ENCODE measurements around the gene CXCR6.

The CXCR6 gene

GRCh38 chr3:45949432-45949831 is 6.2 kb downstream of the CXCR6 start:
- no peak for DNase-seq

- no peak for DNase-seq
Observed at GRCh38 chr3:45950131-45950530, 6.9 kb downstream of the CXCR6 start.

DNA sequence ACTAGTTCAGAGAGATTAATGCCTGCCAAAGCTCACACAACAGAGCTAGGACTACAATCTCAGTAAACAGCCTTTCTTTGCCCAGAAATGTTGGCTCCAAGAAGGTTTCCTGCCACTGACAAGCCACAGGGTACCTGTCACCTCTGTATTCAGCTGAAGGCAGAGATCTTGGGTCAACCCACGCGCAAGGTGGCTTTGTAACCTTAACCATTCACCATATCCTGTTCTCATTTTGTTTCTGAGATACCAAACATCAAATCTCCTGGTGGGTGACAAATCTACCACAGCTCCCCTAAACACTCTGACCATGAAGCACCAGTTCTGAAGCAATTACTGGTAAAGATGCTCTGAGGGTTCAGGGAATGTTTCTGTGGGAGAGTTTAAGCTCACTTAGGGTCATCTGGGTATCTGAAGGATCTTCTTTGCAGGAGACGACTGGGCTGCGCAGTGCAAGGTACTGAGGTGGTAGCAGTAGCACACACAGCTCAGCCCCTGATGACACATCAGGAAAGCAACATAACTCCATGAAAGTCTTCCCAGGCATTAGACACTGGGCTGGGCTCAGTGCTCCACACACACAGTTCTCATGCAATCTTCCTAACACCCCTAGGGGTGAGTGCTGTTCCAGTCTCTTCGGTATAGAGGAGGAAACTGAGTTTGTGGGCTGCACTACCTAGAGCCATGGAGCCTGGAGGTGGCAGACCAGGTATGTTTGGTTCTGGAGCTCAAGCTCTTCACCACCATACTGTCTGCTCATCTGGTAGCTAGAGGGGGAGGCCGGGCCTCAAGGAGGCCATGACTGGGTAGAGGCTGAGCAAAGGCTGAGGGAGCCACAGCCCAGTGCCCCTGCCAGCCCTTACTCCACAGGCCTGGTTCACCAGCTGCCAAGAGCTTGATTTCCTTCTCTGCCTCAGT is 7.7 kb downstream of the CXCR6 start:
- no peak for DNase-seq

DNA sequence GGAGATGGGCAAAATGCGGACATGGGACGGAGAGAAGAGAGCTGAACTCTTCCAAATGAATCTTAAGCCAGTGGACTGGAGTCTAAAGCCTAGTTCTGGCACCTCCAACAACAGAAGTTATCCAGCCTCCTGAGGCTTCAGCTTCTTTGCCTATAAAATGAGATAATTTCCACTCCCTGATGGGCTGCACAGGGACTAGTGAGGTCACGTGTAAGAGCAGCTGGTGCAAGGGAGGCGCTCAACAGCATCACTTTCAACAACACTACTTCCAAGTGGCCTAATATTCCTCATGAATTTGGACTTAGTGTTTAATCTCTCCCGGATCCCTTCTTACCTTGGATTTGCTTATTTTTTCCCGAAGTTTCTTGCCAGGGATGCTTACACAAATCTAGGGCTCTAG is 8.7 kb downstream of the CXCR6 start:
- DNase-seq: no peak

- DNase-seq: no peak
Observed at GRCh38 chr3:45952456-45952855, 9.2 kb downstream of the CXCR6 start.

- no peak for DNase-seq
Observed at GRCh38 chr3:45953536-45953935, 10.3 kb downstream of the CXCR6 start.

GRCh38 chr3:45954306-45954705 is 11.0 kb downstream of the CXCR6 start:
- no peak for DNase-seq

GRCh38 chr3:45955017-45955647 is 11.9 kb downstream of the CXCR6 start:
- no peak for DNase-seq

- no peak for DNase-seq
Observed at GRCh38 chr3:45955706-45956105, 12.4 kb downstream of the CXCR6 start.

DNA sequence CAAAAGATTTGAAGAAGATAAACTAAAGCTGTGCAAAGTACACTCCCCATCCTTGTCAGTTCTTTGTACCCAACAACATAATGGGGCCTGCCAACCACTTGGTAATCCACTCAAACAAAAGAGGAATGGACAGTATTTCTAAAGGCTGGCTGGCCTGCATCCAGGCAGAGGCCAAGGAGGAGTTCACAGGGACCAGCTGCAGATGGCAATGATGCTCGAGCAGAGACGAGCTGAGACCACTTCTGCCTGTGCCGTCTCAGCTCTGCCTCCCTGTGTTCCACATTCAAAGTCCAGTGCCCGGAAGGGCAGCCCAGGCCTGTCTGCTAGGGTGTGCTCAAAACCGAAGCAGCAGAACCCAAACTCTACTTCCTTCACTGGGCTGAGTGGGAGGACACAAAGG is 14.3 kb downstream of the CXCR6 start:
- DNase-seq: no peak

DNA sequence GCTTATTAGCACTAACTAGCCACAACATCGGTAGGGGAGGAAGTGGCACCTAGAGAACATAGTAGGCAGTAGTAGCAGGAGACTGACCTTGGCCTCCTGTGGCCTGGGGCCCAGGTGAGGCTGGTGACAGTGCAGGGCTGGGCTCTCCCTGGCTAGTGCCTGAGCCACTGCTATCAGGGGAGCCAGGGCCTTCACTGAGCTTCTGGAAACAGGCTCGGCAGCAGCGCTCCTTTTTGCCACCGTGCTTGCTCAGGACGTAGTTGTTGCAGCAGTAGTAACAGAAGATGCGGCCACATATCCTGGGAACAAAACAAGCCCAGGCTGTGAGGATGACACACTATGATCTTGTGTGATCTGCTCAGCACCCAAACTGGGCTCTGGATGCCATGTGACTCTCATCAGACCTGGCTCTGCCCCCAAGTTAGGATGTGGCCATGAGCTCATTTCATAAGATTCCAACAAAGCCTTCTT is 15.1 kb downstream of the CXCR6 start:
- no peak for DNase-seq

DNA sequence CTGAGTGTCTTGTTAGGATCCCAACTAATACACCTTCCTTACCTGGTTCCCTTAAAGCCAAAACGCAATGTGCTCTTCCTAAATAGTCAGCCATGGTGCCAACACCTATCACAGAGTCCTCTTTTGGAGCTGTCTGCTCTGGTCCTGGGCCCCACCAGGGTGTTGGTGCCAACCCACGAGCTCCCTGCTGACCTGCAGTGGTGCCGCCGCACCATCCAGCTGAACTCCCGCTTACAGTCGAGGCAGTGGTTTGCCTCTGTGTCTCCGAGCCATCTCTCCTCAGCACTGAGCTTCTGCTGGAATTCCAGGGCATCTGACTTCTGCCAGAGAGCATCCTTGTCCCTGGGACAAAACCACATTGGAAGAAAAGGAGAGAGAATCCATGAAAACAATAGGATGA is 15.9 kb downstream of the CXCR6 start:
- DNase-seq: no peak

DNA sequence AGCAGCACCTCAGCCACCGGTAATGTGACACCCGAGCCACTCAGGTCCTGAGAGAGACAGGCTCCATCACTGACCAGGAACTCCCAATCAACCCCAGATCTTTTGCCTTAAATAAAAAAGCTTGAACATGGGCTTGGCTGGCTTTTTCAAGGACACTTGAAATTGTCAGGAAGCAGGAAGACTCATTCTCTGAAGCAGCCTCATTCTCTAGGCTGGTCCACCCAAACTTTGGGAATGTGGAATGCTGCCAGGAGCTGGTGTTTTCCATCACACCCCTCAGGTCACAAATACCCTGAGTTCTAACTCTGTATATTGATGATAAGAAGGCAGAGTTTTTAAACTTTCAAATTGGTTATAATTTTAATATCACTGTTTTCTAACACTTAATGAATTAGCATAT is 17.0 kb downstream of the CXCR6 start:
- no peak for DNase-seq

- DNase-seq: no peak
Observed at GRCh38 chr3:45962033-45962432, 18.8 kb downstream of the CXCR6 start.

GRCh38 chr3:45964139-45964538 is 20.9 kb downstream of the CXCR6 start:
- no peak for DNase-seq

- DNase-seq: no peak
Observed at GRCh38 chr3:45965253-45965652, 22.0 kb downstream of the CXCR6 start.

DNA sequence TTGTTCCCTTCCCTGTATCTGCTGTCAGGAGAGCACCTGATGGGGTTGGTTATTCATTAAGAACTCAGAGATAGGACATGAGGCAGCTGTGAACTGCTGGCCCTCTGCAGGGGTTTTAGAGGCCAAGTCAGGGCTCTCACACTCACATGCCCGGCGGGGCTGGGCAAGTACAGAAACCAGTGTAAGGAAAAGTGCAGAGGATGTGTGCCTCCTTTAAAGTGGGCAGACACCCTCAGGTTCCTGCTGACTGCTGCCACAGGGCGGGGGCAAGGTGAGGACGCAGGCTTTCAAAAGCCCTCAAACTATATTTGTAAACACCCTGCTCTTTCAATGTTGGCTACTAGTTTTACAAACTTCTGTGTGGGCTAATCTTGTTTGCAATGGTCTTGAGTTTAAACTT is 22.4 kb downstream of the CXCR6 start:
- no peak for DNase-seq

- no peak for DNase-seq
Observed at GRCh38 chr3:45966371-45966791, 23.1 kb downstream of the CXCR6 start.

- DNase-seq: no peak
Observed at GRCh38 chr3:45966950-45967640, 23.8 kb downstream of the CXCR6 start.

DNA sequence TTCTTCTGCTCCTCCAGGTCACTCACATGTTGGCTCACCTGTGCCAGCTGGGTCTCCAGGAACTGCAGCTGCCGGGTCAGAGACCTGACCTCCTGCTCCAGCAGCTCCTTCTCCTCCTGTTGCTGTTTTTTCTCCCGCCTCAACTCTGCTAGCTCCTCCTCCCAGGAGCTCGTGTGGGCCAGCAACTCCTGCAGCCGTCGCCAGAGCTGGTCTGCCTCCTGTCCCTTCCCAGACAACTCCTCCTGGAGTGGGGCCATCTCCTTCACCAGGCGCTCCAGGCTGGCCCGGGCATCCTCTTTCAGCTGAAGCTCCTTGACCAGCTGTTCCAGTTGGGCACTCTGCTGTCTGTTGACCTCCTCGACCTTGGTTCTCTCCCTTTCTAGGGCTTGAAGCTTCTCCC is 24.5 kb downstream of the CXCR6 start:
- DNase-seq: no peak

- no peak for DNase-seq
Observed at GRCh38 chr3:45968149-45968548, 24.9 kb downstream of the CXCR6 start.

- no peak for DNase-seq
Observed at GRCh38 chr3:45968706-45969105, 25.4 kb downstream of the CXCR6 start.

DNA sequence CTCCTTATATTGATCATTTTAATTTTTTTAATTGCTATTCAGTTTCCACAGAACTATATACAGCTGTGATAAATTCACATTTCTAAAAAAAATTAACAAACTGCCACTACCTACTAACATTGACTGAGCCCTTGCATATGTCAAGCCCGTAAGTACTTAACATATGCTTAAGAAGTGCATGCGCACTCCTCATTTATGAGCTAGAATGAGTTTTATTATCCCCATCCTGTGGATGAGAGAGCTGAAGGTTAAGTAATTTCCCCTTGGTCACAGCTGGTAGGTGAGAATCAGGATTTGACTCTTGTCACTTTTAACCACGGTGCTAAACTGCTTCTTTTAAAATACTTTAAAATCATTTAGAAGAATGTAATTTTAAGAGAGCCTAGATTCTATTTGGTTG is 25.9 kb downstream of the CXCR6 start:
- DNase-seq: no peak

- DNase-seq: no peak
Observed at GRCh38 chr3:45969953-45970352, 26.7 kb downstream of the CXCR6 start.

Measured in activated T-cell treated with anti-CD3 and anti-CD28 coated beads, Interleukin-2, amount 50 U/mL, for 1 hour (primary cell).